ENCODE results near the gene PIKFYVE.
A peak's percentile ranks its signal among the peaks of the same experiment; 100 is the strongest.
"Not testable (repeated sequence)": the region's sequence is repeated elsewhere in the genome, so short reads cannot be mapped to it uniquely, and the experiment has no call there.

Gene PIKFYVE

GRCh38 chr2:208249296-208249695 lies 16.8 kb upstream of the PIKFYVE start:
- Histone ChIP-seq H3K4me3 (no peak overlapping the region), H3K36me3 (replicated peaks) (peaks cover 70% of the 10 kb centered on the region), H3K9me3 (no peaks in the 10 kb centered on the region), H3K27me3 (ENCODE audit: low read depth) (no peaks in the 10 kb centered on the region), H3K4me1 (peaks cover 9% of the 10 kb centered on the region)
- in situ Hi-C loops (cut with MboI; ENCODE audit: low sequenced_read_pairs), result no loop called here
- DNase-seq (ENCODE audit: low spot score in 2 of 2), result no peak

DNA sequence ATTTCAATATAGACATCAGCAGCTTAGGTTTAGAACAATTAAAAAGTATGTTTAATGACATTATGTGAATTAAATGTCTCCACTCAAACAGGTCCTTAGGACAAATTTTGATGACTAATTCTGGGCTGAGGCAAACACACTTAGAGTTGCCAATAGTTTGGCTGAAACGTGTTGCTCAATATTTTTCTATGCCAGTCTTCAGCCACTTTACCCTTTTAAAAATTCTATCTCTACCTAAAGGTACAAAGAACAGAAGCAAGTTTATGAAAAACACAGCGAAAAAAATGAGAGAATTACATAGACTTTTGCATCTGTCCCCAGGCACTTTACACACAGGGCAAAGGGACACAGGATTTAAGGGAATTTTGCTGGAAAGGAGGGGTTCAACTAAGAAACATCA lies 15.7 kb upstream of the PIKFYVE start:
- peaks cover 9% of the 10 kb centered on the region for H3K4me1 ChIP-seq
- no peak for DNase-seq (ENCODE audit: low spot score in 2 of 2)
- H3K9me3 ChIP-seq, result no peaks in the 10 kb centered on the region
- in situ Hi-C loops (cut with MboI; ENCODE audit: low sequenced_read_pairs), result no loop called here
- peaks cover 61% of the 10 kb centered on the region for H3K36me3 ChIP-seq (replicated peaks)
- H3K4me3 ChIP-seq, result no peak overlapping the region
- H3K27me3 ChIP-seq (ENCODE audit: low read depth), result no peaks in the 10 kb centered on the region

GRCh38 chr2:208251098-208251497 lies 15.0 kb upstream of the PIKFYVE start:
- H3K27me3 ChIP-seq (ENCODE audit: low read depth), result no peaks in the 10 kb centered on the region
- peaks cover 56% of the 10 kb centered on the region for H3K36me3 ChIP-seq (replicated peaks)
- in situ Hi-C loops (cut with MboI; ENCODE audit: low sequenced_read_pairs), result no loop called here
- peaks cover 13% of the 10 kb centered on the region for H3K4me1 ChIP-seq
- no peak for DNase-seq (ENCODE audit: low spot score in 2 of 2)
- H3K4me3 ChIP-seq, result no peak overlapping the region
- no peaks in the 10 kb centered on the region for H3K9me3 ChIP-seq

GRCh38 chr2:208252716-208253492 lies 13.2 kb upstream of the PIKFYVE start:
- Histone ChIP-seq H3K36me3 (replicated peaks) (peaks cover 41% of the 10 kb centered on the region), H3K4me1 (peaks cover 13% of the 10 kb centered on the region), H3K27me3 (ENCODE audit: low read depth) (no peaks in the 10 kb centered on the region), H3K4me3 (no peak overlapping the region), H3K9me3 (no peaks in the 10 kb centered on the region)
- in situ Hi-C loops (cut with MboI; ENCODE audit: low sequenced_read_pairs), result no loop called here
- DNase-seq (ENCODE audit: low spot score in 2 of 2), result no peak

- Histone ChIP-seq H3K4me1 (peaks cover 13% of the 10 kb centered on the region), H3K36me3 (replicated peaks) (peaks cover 34% of the 10 kb centered on the region)
- in situ Hi-C loops (cut with MboI; ENCODE audit: low sequenced_read_pairs), result no loop called here
Observed at GRCh38 chr2:208253600-208254117, 12.4 kb upstream of the PIKFYVE start.

DNA sequence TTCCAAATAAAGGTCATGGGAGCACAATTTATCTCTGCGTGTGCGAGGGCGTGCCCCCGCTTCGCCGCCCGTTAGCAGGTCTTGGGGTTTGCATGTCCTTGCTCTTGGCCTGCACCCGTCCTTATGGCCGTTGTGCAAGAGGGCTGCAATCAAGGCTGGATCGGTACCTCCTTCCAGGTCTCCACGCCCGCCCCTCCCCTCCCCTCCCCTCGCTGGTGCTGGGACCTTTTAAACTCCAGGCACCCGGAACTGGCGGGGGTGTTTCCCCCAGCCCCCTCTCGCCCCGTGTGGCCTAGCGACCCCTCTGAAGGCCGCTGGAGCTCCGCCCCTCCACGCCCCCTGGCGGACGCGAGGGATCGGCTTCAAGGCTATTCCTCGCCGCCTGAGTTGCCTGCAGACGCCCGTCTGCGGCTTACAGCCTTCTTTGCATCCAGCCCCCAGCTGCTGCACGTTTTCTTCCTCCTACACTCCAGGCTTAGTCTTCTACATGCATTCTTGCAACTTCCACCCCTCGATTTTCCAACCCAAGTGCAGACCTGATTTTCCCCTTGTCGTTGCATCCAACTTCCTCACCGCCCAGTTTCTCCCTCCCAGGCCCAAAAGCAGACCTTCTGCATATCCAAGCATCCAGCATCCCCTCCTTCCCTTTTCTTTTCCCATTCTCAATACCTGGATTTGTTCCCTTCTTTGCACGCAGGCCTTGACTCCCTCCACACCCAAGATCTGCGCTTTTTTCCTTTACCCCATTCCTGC lies 11.8 kb upstream of the PIKFYVE start:
- in situ Hi-C loops (cut with MboI; ENCODE audit: low sequenced_read_pairs), result no loop called here
- Histone ChIP-seq H3K36me3 (replicated peaks) (peaks cover 29% of the 10 kb centered on the region), H3K27me3 (ENCODE audit: low read depth) (no peaks in the 10 kb centered on the region), H3K4me1 (peaks cover 13% of the 10 kb centered on the region), H3K4me3 (peak overlapping the region; percentile 89), H3K9me3 (no peaks in the 10 kb centered on the region)
- peak; percentile 79 to 93 for DNase-seq (ENCODE audit: low spot score in 2 of 2)

More at GRCh38 chr2:208253600-208254117, 12.4 kb upstream of the PIKFYVE start:
- Histone ChIP-seq H3K4me3 (peak overlapping the region; percentile 89), H3K27me3 (ENCODE audit: low read depth) (no peaks in the 10 kb centered on the region), H3K9me3 (no peaks in the 10 kb centered on the region)
- no peak for DNase-seq (ENCODE audit: low spot score in 2 of 2)

DNA sequence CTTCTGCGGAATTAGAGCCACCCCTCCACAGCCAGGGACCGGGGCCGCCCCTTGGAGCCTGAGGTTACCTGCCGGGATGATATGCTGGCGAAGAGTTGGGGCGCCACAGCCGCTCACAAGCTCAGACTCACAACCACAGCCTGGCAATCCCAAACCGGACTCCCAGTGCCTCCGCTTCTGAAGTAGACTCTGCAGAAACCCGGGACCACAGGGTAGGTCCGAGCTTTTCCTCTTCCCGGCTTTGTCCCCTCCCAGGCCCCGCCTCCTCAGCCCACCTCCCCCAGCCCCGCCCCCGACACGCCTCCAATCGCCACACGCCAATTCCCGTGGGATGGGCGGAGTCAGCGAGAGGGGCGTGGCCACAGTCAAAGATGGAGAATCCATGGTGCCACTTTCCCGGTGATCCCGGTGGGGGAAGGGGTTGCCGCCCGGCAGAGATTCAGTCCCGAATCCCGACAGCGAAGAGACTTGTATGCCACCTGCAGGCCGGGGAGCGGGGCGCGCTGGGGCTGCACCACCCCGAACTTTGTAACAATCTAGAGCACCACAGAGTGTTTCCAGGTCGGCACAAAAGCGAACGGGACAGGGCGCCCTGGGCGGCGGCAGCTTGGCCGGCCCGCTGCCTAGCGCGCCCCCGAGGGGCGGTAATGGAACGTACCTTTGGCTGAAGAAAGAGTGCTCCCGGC lies 11.0 kb upstream of the PIKFYVE start, which contains the start of gene IDH1:
Gene IDH1, minus strand, starts transcription at position 201 of the 686 bp plus-strand sequence. CDS start 3,520 bp downstream, outside the sequence.
- Histone ChIP-seq H3K36me3 (replicated peaks) (peaks cover 22% of the 10 kb centered on the region), H3K9me3 (no peaks in the 10 kb centered on the region), H3K27me3 (ENCODE audit: low read depth) (no peaks in the 10 kb centered on the region), H3K4me3 (peak within 1 kb of the TSS; percentile 89), H3K4me1 (peaks cover 10% of the 10 kb centered on the region)
- in situ Hi-C loops (cut with MboI; ENCODE audit: low sequenced_read_pairs), result no loop called here
- peak; percentile 86 to 99 for DNase-seq (ENCODE audit: low spot score in 2 of 2)

GRCh38 chr2:208255557-208256106 lies 10.4 kb upstream of the PIKFYVE start:
- peaks cover 18% of the 10 kb centered on the region for H3K36me3 ChIP-seq (replicated peaks)
- peaks cover 10% of the 10 kb centered on the region for H3K4me1 ChIP-seq
- peak overlapping the region; percentile 89 for H3K4me3 ChIP-seq
- no peak for DNase-seq (ENCODE audit: low spot score in 2 of 2)
- no peaks in the 10 kb centered on the region for H3K27me3 ChIP-seq (ENCODE audit: low read depth)
- in situ Hi-C loops (cut with MboI; ENCODE audit: low sequenced_read_pairs), result no loop called here
- H3K9me3 ChIP-seq, result no peaks in the 10 kb centered on the region

GRCh38 chr2:208256192-208256782 lies 9.8 kb upstream of the PIKFYVE start:
- DNase-seq (ENCODE audit: low spot score in 2 of 2), result no peak
- Histone ChIP-seq H3K4me1 (peaks cover 10% of the 10 kb centered on the region), H3K9me3 (no peaks in the 10 kb centered on the region), H3K4me3 (no peak overlapping the region), H3K27me3 (ENCODE audit: low read depth) (no peaks in the 10 kb centered on the region), H3K36me3 (replicated peaks) (peaks cover 14% of the 10 kb centered on the region)
- in situ Hi-C loops (cut with MboI; ENCODE audit: low sequenced_read_pairs), result no loop called here

GRCh38 chr2:208256849-208257813 lies 8.9 kb upstream of the PIKFYVE start:
- DNase-seq (ENCODE audit: low spot score in 2 of 2); H3K36me3 ChIP-seq (replicated peaks); in situ Hi-C loops (cut with MboI; ENCODE audit: low sequenced_read_pairs); H3K27me3 ChIP-seq (ENCODE audit: low read depth); H3K4me1 ChIP-seq; H3K4me3 ChIP-seq; H3K9me3 ChIP-seq: not testable (repeated sequence)

- in situ Hi-C loops (cut with MboI; ENCODE audit: low sequenced_read_pairs), result no loop called here
- Histone ChIP-seq H3K9me3 (no peaks in the 10 kb centered on the region), H3K27me3 (ENCODE audit: low read depth) (no peaks in the 10 kb centered on the region), H3K4me1 (peaks cover 17% of the 10 kb centered on the region), H3K36me3 (replicated peaks) (no peaks in the 10 kb centered on the region), H3K4me3 (peak overlapping the region; percentile 80)
- peak in 1 of 2 experiments; percentile 31 for DNase-seq (ENCODE audit: low spot score in 2 of 2)
Observed at GRCh38 chr2:208265371-208265800, 669 bp upstream of the PIKFYVE start.

GRCh38 chr2:208266553-208266893 lies 468 bp downstream of the PIKFYVE start:
- Histone ChIP-seq H3K9me3 (no peaks in the 10 kb centered on the region), H3K27me3 (ENCODE audit: low read depth) (no peaks in the 10 kb centered on the region), H3K4me3 (peak overlapping the region; percentile 80), H3K4me1 (peaks cover 17% of the 10 kb centered on the region), H3K36me3 (replicated peaks) (peaks cover 5% of the 10 kb centered on the region)
- in situ Hi-C loops (cut with MboI; ENCODE audit: low sequenced_read_pairs), result no loop called here
- DNase-seq (ENCODE audit: low spot score in 2 of 2), result no peak

Data from HAP-1 (cell line).